Esophagus squamous epithelium (tissue), 4 donors: ENCODE measurements around the gene SURF1.
A peak's percentile ranks its signal among the peaks of the same experiment; 100 is the strongest.

Experiments used
- POLR2A ChIP-seq, 4 donors: fragments of 450-650 bp; IDR thresholded peaks; one replicate each; pipeline ENCODE4 v1.6.1; 2017; ENCODE audit warnings: antibody characterized with exemption in 4 of 4, mild to moderate bottlenecking in 4 of 4, moderate library complexity in 3 of 4
- TF ChIP-seq, protein P1 (sequence below), 6 experiments: fragments of 450-650 bp in 4 of 6; fragments of 200-600 bp in 2 of 6; sonication (generic) in 2 of 6; IDR thresholded peaks; one replicate each; pipeline ENCODE4 v1.5.1; 2016 to 2019; ENCODE audit warnings: antibody characterized with exemption in 6 of 6, mild to moderate bottlenecking in 4 of 6, moderate library complexity in 4 of 6

DNA sequence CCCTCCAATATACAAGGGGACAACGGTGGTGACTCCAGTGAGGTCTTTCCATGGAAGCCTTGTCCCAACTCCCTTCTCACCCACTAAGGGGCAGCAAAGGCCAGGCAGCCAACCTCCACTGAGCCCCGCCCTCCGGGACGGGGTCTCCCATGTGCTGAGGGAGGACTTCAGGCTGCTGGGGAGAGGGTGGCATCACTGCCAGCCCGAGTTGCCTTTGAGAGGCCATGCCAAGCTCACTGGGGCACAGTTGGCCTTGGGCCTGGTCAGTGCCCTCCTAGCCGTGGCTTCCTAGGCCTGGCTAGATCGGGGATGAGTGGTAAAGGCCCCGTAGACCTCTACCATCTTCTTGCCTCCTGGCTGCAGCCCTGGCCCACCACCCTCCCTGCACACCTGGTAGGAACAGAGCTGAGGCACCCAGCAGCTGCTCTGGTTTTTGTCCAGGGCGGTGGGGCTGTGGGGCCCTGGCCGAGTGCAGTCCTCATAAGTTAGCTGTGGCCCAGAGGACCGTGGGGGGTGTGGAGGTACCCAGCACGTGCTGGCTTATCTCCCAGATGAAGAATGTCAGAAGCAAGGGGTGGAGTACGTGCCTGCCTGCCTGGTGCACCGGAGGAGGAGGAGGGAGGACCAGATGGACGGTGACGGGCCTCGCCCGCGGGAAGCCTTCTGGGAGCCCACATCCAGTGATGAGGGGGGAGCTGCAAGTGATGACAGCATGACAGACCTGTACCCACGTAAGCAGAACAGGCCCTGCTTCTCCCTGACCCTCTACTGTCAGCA, 3.3 kb upstream of the SURF1 start:
- TF ChIP-seq, protein P1, sequence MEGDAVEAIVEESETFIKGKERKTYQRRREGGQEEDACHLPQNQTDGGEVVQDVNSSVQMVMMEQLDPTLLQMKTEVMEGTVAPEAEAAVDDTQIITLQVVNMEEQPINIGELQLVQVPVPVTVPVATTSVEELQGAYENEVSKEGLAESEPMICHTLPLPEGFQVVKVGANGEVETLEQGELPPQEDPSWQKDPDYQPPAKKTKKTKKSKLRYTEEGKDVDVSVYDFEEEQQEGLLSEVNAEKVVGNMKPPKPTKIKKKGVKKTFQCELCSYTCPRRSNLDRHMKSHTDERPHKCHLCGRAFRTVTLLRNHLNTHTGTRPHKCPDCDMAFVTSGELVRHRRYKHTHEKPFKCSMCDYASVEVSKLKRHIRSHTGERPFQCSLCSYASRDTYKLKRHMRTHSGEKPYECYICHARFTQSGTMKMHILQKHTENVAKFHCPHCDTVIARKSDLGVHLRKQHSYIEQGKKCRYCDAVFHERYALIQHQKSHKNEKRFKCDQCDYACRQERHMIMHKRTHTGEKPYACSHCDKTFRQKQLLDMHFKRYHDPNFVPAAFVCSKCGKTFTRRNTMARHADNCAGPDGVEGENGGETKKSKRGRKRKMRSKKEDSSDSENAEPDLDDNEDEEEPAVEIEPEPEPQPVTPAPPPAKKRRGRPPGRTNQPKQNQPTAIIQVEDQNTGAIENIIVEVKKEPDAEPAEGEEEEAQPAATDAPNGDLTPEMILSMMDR (IDR thresholded peaks at IDR 0.05): peak in 4 of 6 experiments; percentile 16 to 39 (median 22)
- no peak for TF ChIP-seq POLR2A (IDR thresholded peaks at IDR 0.05)
